ENCODE measurements around the gene GPC5. TPM values are rescaled to one million over a fixed set of nuclear protein-coding genes. Genes with fewer than 3 reads are reported as not detected.

Gene GPC5
- total RNA-seq, 1 donor from 2014 or later = 0.28 TPM

DNA sequence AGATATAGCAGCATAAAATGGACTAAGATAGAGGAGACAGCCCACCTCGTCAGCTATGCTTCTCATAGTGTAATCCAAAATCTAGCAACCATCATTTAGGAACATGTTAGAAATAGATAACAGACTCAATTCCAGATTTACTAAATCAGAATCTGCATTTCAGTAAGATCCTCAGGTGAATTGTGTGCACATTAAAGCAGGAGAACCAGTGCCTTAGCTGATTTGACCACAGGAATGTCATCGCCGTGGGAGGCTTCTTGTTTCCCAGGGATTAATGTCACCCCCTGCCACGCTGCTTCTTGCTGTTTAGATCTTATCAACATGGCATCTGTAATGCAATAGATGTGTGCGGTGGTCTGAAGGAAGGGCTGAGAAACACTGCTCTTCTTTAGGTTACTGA lies 84.0 kb downstream of the GPC5 start:
- H3K27me3 Mint-ChIP-seq (ENCODE audit: low read depth) = no peaks in the 10 kb centered on the region
- no peaks in the 10 kb centered on the region for H3K4me1 Mint-ChIP-seq
- DNase-seq (ENCODE audit: low read depth, low spot score) = no peak
- no peak overlapping the region for H3K4me3 Mint-ChIP-seq
- H3K36me3 Mint-ChIP-seq (ENCODE audit: low read depth) = no peaks in the 10 kb centered on the region
- TF ChIP-seq, protein P1, sequence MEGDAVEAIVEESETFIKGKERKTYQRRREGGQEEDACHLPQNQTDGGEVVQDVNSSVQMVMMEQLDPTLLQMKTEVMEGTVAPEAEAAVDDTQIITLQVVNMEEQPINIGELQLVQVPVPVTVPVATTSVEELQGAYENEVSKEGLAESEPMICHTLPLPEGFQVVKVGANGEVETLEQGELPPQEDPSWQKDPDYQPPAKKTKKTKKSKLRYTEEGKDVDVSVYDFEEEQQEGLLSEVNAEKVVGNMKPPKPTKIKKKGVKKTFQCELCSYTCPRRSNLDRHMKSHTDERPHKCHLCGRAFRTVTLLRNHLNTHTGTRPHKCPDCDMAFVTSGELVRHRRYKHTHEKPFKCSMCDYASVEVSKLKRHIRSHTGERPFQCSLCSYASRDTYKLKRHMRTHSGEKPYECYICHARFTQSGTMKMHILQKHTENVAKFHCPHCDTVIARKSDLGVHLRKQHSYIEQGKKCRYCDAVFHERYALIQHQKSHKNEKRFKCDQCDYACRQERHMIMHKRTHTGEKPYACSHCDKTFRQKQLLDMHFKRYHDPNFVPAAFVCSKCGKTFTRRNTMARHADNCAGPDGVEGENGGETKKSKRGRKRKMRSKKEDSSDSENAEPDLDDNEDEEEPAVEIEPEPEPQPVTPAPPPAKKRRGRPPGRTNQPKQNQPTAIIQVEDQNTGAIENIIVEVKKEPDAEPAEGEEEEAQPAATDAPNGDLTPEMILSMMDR (conservative IDR thresholded peaks at IDR 0.05) = no peak
- no peak overlapping the region for H3K27ac Mint-ChIP-seq (ENCODE audit: unreplicated experiment)
- H3K9me3 Mint-ChIP-seq = no peaks in the 10 kb centered on the region

DNA sequence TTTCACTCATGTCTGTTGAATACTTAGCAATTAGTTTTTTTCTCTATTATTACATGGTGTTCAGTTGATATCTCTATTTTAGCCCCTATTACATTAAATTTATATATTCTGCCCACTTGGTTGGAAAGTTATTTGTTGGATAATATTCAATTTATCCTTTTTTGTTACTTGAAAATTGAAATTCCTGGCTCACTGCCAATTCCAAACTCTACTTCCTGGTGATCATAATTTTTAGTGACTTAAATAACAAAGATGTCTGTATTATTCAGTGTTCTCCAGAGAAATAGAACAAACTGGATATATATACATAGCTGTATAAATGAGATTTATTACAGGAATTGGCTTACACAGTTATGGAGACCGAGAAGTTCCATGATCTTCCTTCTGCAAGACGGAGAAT lies 93.6 kb downstream of the GPC5 start:
- no peak for DNase-seq (ENCODE audit: low read depth, low spot score)
- TF ChIP-seq, protein P1 (conservative IDR thresholded peaks at IDR 0.05) = no peak
- no peak overlapping the region for H3K27ac Mint-ChIP-seq (ENCODE audit: unreplicated experiment)
- no peaks in the 10 kb centered on the region for H3K36me3 Mint-ChIP-seq (ENCODE audit: low read depth)
- H3K4me3 Mint-ChIP-seq = no peak overlapping the region
- H3K9me3 Mint-ChIP-seq = peaks cover 4% of the 10 kb centered on the region
- H3K4me1 Mint-ChIP-seq = no peaks in the 10 kb centered on the region
- no peaks in the 10 kb centered on the region for H3K27me3 Mint-ChIP-seq (ENCODE audit: low read depth)

DNA sequence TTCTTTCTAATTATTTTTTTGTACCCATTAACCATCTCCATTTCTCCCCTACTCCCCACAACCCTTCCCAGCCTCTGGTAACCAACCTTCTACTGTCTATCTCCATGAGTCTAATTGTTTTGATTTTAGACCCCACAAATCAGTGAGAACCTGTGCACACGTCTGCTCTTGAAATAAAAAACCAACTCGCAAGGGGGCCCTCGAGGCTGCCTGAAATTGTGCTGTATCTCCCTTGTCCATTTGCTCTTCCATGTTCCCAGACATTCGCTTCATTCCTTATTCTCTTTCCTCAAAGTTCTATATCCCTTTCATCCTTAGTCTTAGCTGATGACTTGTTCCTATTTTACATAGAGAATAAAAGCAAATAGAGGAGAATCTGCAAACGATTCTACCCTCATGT lies 95.0 kb downstream of the GPC5 start:
- TF ChIP-seq, protein P1 (conservative IDR thresholded peaks at IDR 0.05) = no peak
- H3K27me3 Mint-ChIP-seq (ENCODE audit: low read depth) = no peaks in the 10 kb centered on the region
- no peak overlapping the region for H3K4me3 Mint-ChIP-seq
- H3K9me3 Mint-ChIP-seq = peaks cover 4% of the 10 kb centered on the region
- H3K27ac Mint-ChIP-seq (ENCODE audit: unreplicated experiment) = peak overlapping the region; percentile 75
- no peak for DNase-seq (ENCODE audit: low read depth, low spot score)
- H3K4me1 Mint-ChIP-seq = no peaks in the 10 kb centered on the region
- no peaks in the 10 kb centered on the region for H3K36me3 Mint-ChIP-seq (ENCODE audit: low read depth)

DNA sequence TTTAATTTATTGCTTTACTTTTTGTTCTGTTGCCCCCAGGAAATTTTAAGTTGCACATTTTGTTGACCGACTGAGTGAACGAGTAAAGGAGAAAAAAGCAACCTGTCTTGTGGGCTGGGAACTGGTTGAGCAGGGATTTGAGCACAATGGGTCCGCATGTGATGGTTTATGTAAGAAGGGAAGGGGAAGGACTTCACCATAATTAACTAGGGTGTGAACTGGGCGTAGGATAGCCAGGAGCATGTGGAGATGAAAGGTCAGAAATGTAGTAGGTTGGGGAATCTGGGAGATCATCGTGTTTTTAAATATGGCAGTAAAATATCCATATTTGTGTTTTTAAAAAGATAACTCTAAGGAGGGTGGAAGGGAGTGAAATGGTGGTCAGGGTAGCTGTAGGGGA lies 99.9 kb downstream of the GPC5 start:
- DNase-seq (ENCODE audit: low read depth, low spot score) = no peak
- Mint-ChIP-seq H3K9me3 (peaks cover 6% of the 10 kb centered on the region), H3K36me3 (ENCODE audit: low read depth) (no peaks in the 10 kb centered on the region), H3K27ac (ENCODE audit: unreplicated experiment) (no peak overlapping the region), H3K27me3 (ENCODE audit: low read depth) (no peaks in the 10 kb centered on the region), H3K4me1 (no peaks in the 10 kb centered on the region), H3K4me3 (no peak overlapping the region)
- TF ChIP-seq, protein P1 (conservative IDR thresholded peaks at IDR 0.05) = no peak

DNA sequence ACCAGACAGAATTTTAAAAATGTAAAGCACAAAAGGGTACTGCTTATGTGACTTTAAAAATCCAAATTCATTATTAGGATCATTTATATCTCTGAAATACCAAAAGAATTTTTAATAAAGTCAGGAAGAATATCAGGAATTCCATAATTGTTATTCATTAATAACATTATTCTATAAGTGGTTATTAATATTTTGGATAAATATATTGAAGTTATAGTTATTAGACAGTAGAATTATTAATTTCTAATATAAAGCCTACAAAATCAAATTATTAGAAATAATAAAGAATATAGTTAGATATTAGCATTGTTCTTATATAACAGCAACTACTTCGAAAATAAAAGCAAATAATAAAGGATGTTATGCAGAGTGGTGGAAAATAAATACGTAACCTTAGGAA lies 105.8 kb downstream of the GPC5 start:
- Mint-ChIP-seq H3K4me1 (no peaks in the 10 kb centered on the region), H3K27ac (ENCODE audit: unreplicated experiment) (no peak overlapping the region), H3K9me3 (peaks cover 5% of the 10 kb centered on the region), H3K36me3 (ENCODE audit: low read depth) (no peaks in the 10 kb centered on the region), H3K27me3 (ENCODE audit: low read depth) (no peaks in the 10 kb centered on the region), H3K4me3 (no peak overlapping the region)
- no peak for DNase-seq (ENCODE audit: low read depth, low spot score)
- TF ChIP-seq, protein P1 (conservative IDR thresholded peaks at IDR 0.05) = no peak

DNA sequence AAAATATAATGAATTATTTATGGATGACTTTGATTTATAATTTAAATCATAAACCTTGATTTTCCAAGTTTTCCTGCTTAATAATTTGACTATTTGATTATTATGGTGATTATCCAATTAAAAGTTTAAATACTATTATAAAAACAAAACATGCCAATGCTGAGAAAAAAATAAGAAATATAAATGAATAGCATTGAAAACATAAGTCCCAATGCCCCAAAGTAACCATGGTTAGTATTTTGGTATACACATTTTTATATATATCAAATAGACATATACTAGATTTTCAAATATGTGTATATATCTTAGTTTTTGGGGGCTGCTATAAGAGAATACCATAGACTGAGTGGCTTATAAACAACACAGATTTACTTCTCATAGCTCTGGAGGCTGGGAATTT lies 108.3 kb downstream of the GPC5 start:
- TF ChIP-seq, protein P1 (conservative IDR thresholded peaks at IDR 0.05) = no peak
- no peak for DNase-seq (ENCODE audit: low read depth, low spot score)
- no peaks in the 10 kb centered on the region for H3K27me3 Mint-ChIP-seq (ENCODE audit: low read depth)
- H3K4me1 Mint-ChIP-seq = no peaks in the 10 kb centered on the region
- peaks cover 2% of the 10 kb centered on the region for H3K9me3 Mint-ChIP-seq
- no peaks in the 10 kb centered on the region for H3K36me3 Mint-ChIP-seq (ENCODE audit: low read depth)
- no peak overlapping the region for H3K4me3 Mint-ChIP-seq
- H3K27ac Mint-ChIP-seq (ENCODE audit: unreplicated experiment) = no peak overlapping the region
